Activated CD4-positive, alpha-beta T cell treated with anti-CD3 and anti-CD28 coated beads, Interleukin-2, amount 50 U/mL, for 1 hour (primary cell): Measurements from ENCODE around the gene TC2N.
"Not testable (repeated sequence)": the region's sequence is repeated elsewhere in the genome, so short reads cannot be mapped to it uniquely, and the experiment has no call there.

Source experiments
- DNase-seq: peaks from one replicate; pipeline ENCODE4 v3.0.0-alpha.2; 2020

Gene TC2N

GRCh38 chr14:91866511-91867295 lies 633 bp downstream of the TC2N start:
- DNase-seq: no peak

- no peak for DNase-seq
These were observed 1.3 kb downstream of the TC2N start for GRCh38 chr14:91866061-91866460.

GRCh38 chr14:91862417-91862816 lies 4.9 kb downstream of the TC2N start:
- DNase-seq: no peak

GRCh38 chr14:91861091-91861490 lies 6.2 kb downstream of the TC2N start:
- DNase-seq: no peak

GRCh38 chr14:91860238-91860637 lies 7.1 kb downstream of the TC2N start:
- no peak for DNase-seq

- DNase-seq: no peak
These were observed 8.6 kb downstream of the TC2N start for GRCh38 chr14:91858536-91859275.

GRCh38 chr14:91857614-91858013 lies 9.7 kb downstream of the TC2N start:
- DNase-seq: no peak

- DNase-seq: no peak
These were observed 12.9 kb downstream of the TC2N start for GRCh38 chr14:91854327-91854934.

- no peak for DNase-seq
These were observed 15.8 kb downstream of the TC2N start for GRCh38 chr14:91851563-91851962.

- no peak for DNase-seq
These were observed 18.8 kb downstream of the TC2N start for GRCh38 chr14:91848504-91849001.

GRCh38 chr14:91847693-91848092 lies 19.6 kb downstream of the TC2N start:
- no peak for DNase-seq

- DNase-seq: no peak
These were observed 21.7 kb downstream of the TC2N start for GRCh38 chr14:91845652-91846051.

- DNase-seq: not testable (repeated sequence)
These were observed 22.3 kb downstream of the TC2N start for GRCh38 chr14:91845056-91845455.

GRCh38 chr14:91844029-91844428 lies 23.3 kb downstream of the TC2N start:
- DNase-seq: no peak

GRCh38 chr14:91843437-91843836 lies 23.9 kb downstream of the TC2N start:
- no peak for DNase-seq

GRCh38 chr14:91841065-91841464 lies 26.3 kb downstream of the TC2N start:
- DNase-seq: no peak

GRCh38 chr14:91839749-91840148 lies 27.6 kb downstream of the TC2N start:
- no peak for DNase-seq

GRCh38 chr14:91837076-91837475 lies 30.3 kb downstream of the TC2N start:
- DNase-seq: no peak

- DNase-seq: peak; percentile 92
These were observed 31.2 kb downstream of the TC2N start for GRCh38 chr14:91835920-91836843.

GRCh38 chr14:91835197-91835919 lies 32.0 kb downstream of the TC2N start:
- DNase-seq: peak; percentile 13

- DNase-seq: no peak
These were observed 32.8 kb downstream of the TC2N start for GRCh38 chr14:91834571-91834970.

- no peak for DNase-seq
These were observed 36.0 kb downstream of the TC2N start for GRCh38 chr14:91831337-91831736.
